ENCODE measurements around the gene AHDC1. TPM values are rescaled to one million over a fixed set of nuclear protein-coding genes. Genes with fewer than 3 reads are reported as not detected.

The AHDC1 gene
- total and polyA plus RNA-seq, 10 of the 15 experiments (the other 5 are each of a cell fraction or from before 2014, with no cell fraction given), result 0.21 to 13.0 (median 1.4) TPM

DNA sequence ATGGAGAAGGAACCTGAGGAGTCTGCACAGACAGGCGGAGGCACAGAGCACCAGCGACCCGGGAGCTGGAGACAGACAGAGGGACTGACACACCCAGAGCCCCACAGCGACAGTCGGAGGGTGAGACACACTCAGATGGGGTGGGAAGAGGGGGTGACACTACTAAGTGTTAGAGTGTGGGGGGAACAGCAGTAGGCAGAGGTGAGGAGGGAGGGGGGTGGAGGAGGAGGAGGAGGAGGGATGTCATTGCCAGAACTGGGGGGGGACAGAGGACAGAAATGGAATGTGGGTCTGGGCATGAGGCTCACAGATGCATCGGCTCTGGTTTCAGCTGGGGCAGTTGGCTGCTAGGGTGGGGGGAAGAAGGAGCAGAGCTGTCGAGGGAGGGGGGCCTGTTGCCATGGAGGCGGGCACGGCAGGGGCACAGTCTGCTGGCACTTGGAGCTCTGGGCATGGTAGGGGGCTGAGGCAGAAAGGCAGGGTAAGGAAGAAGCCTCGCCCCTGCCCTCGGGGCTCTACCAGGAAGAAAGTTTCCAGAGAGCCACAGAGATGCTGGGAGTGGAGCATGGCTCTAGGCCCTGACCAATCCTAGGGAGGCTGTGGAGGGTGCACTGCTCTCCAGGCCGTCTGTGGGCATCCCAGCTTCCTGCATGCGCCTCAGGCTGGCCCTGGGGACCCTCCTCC is 37.3 kb downstream of the AHDC1 start:
- no peak for TF ChIP-seq NKRF (conservative IDR thresholded peaks at IDR 0.05)
- TF ChIP-seq RUNX3 (IDR thresholded peaks at IDR 0.05; ENCODE audit: low read length), result no peak
- TF ChIP-seq CBX5 (IDR thresholded peaks at IDR 0.05; ENCODE audit: low read depth), result no peak
- TF ChIP-seq, protein P1, sequence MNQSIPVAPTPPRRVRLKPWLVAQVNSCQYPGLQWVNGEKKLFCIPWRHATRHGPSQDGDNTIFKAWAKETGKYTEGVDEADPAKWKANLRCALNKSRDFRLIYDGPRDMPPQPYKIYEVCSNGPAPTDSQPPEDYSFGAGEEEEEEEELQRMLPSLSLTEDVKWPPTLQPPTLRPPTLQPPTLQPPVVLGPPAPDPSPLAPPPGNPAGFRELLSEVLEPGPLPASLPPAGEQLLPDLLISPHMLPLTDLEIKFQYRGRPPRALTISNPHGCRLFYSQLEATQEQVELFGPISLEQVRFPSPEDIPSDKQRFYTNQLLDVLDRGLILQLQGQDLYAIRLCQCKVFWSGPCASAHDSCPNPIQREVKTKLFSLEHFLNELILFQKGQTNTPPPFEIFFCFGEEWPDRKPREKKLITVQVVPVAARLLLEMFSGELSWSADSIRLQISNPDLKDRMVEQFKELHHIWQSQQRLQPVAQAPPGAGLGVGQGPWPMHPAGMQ (IDR thresholded peaks at IDR 0.05; ENCODE audit: borderline replicate concordance), result no peak
- TF ChIP-seq JUNB (IDR thresholded peaks at IDR 0.05), result no peak
- no peak for TF ChIP-seq EED (IDR thresholded peaks at IDR 0.05; ENCODE audit: low read depth)
- no peak for TF ChIP-seq REST (IDR thresholded peaks at IDR 0.05; ENCODE audit: low read depth, low read length)
- TF ChIP-seq, protein P2, sequence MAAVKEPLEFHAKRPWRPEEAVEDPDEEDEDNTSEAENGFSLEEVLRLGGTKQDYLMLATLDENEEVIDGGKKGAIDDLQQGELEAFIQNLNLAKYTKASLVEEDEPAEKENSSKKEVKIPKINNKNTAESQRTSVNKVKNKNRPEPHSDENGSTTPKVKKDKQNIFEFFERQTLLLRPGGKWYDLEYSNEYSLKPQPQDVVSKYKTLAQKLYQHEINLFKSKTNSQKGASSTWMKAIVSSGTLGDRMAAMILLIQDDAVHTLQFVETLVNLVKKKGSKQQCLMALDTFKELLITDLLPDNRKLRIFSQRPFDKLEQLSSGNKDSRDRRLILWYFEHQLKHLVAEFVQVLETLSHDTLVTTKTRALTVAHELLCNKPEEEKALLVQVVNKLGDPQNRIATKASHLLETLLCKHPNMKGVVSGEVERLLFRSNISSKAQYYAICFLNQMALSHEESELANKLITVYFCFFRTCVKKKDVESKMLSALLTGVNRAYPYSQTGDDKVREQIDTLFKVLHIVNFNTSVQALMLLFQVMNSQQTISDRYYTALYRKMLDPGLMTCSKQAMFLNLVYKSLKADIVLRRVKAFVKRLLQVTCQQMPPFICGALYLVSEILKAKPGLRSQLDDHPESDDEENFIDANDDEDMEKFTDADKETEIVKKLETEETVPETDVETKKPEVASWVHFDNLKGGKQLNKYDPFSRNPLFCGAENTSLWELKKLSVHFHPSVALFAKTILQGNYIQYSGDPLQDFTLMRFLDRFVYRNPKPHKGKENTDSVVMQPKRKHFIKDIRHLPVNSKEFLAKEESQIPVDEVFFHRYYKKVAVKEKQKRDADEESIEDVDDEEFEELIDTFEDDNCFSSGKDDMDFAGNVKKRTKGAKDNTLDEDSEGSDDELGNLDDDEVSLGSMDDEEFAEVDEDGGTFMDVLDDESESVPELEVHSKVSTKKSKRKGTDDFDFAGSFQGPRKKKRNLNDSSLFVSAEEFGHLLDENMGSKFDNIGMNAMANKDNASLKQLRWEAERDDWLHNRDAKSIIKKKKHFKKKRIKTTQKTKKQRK (IDR thresholded peaks at IDR 0.05; ENCODE audit: low read depth, low read length), result no peak
- TF ChIP-seq, protein P3, sequence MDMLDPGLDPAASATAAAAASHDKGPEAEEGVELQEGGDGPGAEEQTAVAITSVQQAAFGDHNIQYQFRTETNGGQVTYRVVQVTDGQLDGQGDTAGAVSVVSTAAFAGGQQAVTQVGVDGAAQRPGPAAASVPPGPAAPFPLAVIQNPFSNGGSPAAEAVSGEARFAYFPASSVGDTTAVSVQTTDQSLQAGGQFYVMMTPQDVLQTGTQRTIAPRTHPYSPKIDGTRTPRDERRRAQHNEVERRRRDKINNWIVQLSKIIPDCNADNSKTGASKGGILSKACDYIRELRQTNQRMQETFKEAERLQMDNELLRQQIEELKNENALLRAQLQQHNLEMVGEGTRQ (IDR thresholded peaks at IDR 0.05; ENCODE audit: borderline replicate concordance, low read depth, low read length), result no peak
- TF ChIP-seq SREBF1 (IDR thresholded peaks at IDR 0.05; ENCODE audit: low read length), result no peak
- no peak for TF ChIP-seq DPF2 (IDR thresholded peaks at IDR 0.05)
- POLR2A ChIA-PET, result no interaction called here
- no TSS peak for BruUV-seq (replicated peaks)
- Histone ChIP-seq H3K4me2 (ENCODE audit: control insufficient read depth, insufficient read depth) (no peak overlapping the region), H3K79me2 (ENCODE audit: control insufficient read depth, insufficient read depth, low read length) (no peaks in the 10 kb centered on the region; the same call in 1 of the 2 replicates), H3K36me3 (ENCODE audit: control insufficient read depth in 2 of 2, insufficient read depth in 2 of 2, low read length in 1 of 2) (no peaks in the 10 kb centered on the region; a peak in 1 of 4 replicates), H3K27ac (ENCODE audit: control insufficient read depth, insufficient read depth) (no peak overlapping the region), H3K9ac (ENCODE audit: control insufficient read depth, insufficient read depth, low read length) (no peak overlapping the region), H3K4me3 (no peak overlapping the region), H3K27me3 (replicated peaks in 1 of 2; ENCODE audit: control insufficient read depth in 2 of 2, insufficient read depth in 2 of 2, low read length in 1 of 2) (no peaks in the 10 kb centered on the region), H3K9me3 (replicated peaks; ENCODE audit: control insufficient read depth, insufficient read depth, low read length) (no peaks in the 10 kb centered on the region), H3K4me1 (ENCODE audit: control insufficient read depth, insufficient read depth, low read length) (peaks cover 7% of the 10 kb centered on the region), H2AFZ (ENCODE audit: control insufficient read depth, low read depth, low read length) (no peak overlapping the region), H4K20me1 (ENCODE audit: control insufficient read depth, insufficient read depth) (no peaks in the 10 kb centered on the region; the same call in 1 of the 2 replicates)
- SMC1A ChIA-PET (ENCODE audit: uncharacterized antibody, unreplicated experiment), result no interaction called here
- no peak for ATAC-seq
- DNase-seq (ENCODE audit: low read depth, low spot score), result no peak
- no peak for FAIRE-seq
- RAD21 ChIA-PET (ENCODE audit: unreplicated experiment), result no interaction called here
- intact Hi-C loops (cut with micrococcal nuclease; ENCODE audit: unreplicated experiment), result no loop called here
- in situ Hi-C loops (cut with MboI), result no loop called here
- 56% methylated on average over 13 of the region's 13 CpGs for WGBS (ENCODE audit: insufficient coverage, insufficient replicate concordance, low lambda C conversion rate, missing lambda C conversion rate)
- CTCF ChIA-PET, result interaction anchor here (1.1 to 5.8 kb wide), 6 partner anchors 9 to 209 kb away, joined by 3 to 71 read pairs (median 4); partner anchors contain the start of gene AHDC1
